GM21576 (cell line): ENCODE results near the gene CARD16.
"Not testable (repeated sequence)": the region's sequence is repeated elsewhere in the genome, so short reads cannot be mapped to it uniquely, and the experiment has no call there.

Source experiments
- ATAC-seq: cut with Tn5 transposase; IDR thresholded peaks from one replicate; pipeline ENCODE4 v1.9.1; 2021; ENCODE audit warnings: mild to moderate bottlenecking, moderate library complexity; ENCODE audit not compliant: unreplicated experiment

The CARD16 gene

GRCh38 chr11:105051559-105051958 is 6.4 kb upstream of the CARD16 start:
- no peak for ATAC-seq

- no peak for ATAC-seq
Measured at GRCh38 chr11:105049481-105049880, 4.3 kb upstream of the CARD16 start.

- no peak for ATAC-seq
Measured at GRCh38 chr11:105046898-105047579, 1.9 kb upstream of the CARD16 start.

- ATAC-seq, result no peak
Measured at GRCh38 chr11:105045676-105046296, 651 bp upstream of the CARD16 start.

- ATAC-seq, result no peak
Measured at GRCh38 chr11:105042178-105042577, 3.0 kb downstream of the CARD16 start.

GRCh38 chr11:105040703-105041102 is 4.4 kb downstream of the CARD16 start:
- no peak for ATAC-seq

- ATAC-seq, result peak; percentile 95
Measured at GRCh38 chr11:105034813-105035620, 10.1 kb downstream of the CARD16 start, which contains the start of gene CASP1. Gene CASP1 (minus strand): TSS chr11:105035144. CDS start chr11:105035113, 31 bp downstream.

GRCh38 chr11:105034388-105034787 is 10.7 kb downstream of the CARD16 start:
- ATAC-seq, result not testable (repeated sequence)

- no peak for ATAC-seq
Measured at GRCh38 chr11:105033781-105034180, 11.4 kb downstream of the CARD16 start.

GRCh38 chr11:105033343-105033742 is 11.8 kb downstream of the CARD16 start:
- ATAC-seq, result no peak

- ATAC-seq, result no peak
Measured at GRCh38 chr11:105032495-105032894, 12.6 kb downstream of the CARD16 start.

GRCh38 chr11:105027678-105028077 is 17.5 kb downstream of the CARD16 start:
- no peak for ATAC-seq

- no peak for ATAC-seq
Measured at GRCh38 chr11:105024394-105024793, 20.7 kb downstream of the CARD16 start.

GRCh38 chr11:105023003-105023402 is 22.1 kb downstream of the CARD16 start, which contains the start of gene CASP5:
Gene CASP5 (minus strand): TSS chr11:105023168. CDS start chr11:105023136, 32 bp downstream.
- ATAC-seq, result no peak

GRCh38 chr11:105022527-105022926 is 22.6 kb downstream of the CARD16 start:
- ATAC-seq, result no peak

GRCh38 chr11:105007463-105007862 is 37.7 kb downstream of the CARD16 start:
- ATAC-seq, result no peak

- no peak for ATAC-seq
Measured at GRCh38 chr11:105005451-105005845, 39.7 kb downstream of the CARD16 start.

- ATAC-seq, result no peak
Measured at GRCh38 chr11:105004021-105004420, 41.1 kb downstream of the CARD16 start.

- ATAC-seq, result no peak
Measured at GRCh38 chr11:105003151-105003550, 42.0 kb downstream of the CARD16 start.

GRCh38 chr11:105000797-105001196 is 44.3 kb downstream of the CARD16 start:
- ATAC-seq, result peak; percentile 97

- no peak for ATAC-seq
Measured at GRCh38 chr11:105000167-105000566, 45.0 kb downstream of the CARD16 start.

- ATAC-seq, result no peak
Measured at GRCh38 chr11:104999721-105000120, 45.4 kb downstream of the CARD16 start.
